H9 (cell line): ENCODE results near the gene TRIL. TPM values are rescaled to one million over a fixed set of nuclear protein-coding genes. Genes with fewer than 3 reads are reported as not detected.

ENCODE experiments used
- DNase-seq: peaks from one replicate; pipeline ENCODE4 v3.0.0-alpha.2; 2017
- H2AFZ ChIP-seq: one replicate; pipeline ENCODE4 v1.6.1; 2013; ENCODE audit warnings: mild to moderate bottlenecking, low read length, control low read depth, moderate library complexity
- H2AK5ac ChIP-seq: 2 replicates; pipeline ENCODE4 v1.6.1; 2013; ENCODE audit warnings: low read length, control low read depth, mixed read lengths; ENCODE audit not compliant: insufficient read length
- H2BK120ac ChIP-seq: one replicate; pipeline ENCODE4 v1.6.1; 2013; ENCODE audit warnings: low read depth, mild to moderate bottlenecking, low read length, control low read depth, inconsistent platforms; ENCODE audit not compliant: poor library complexity, severe bottlenecking
- H2BK12ac ChIP-seq: 2 replicates; pipeline ENCODE4 v1.6.1; 2013; ENCODE audit warnings: low read length, control low read depth, mixed read lengths, low read depth; ENCODE audit not compliant: insufficient read length
- H2BK15ac ChIP-seq: 2 replicates; pipeline ENCODE4 v1.6.1; 2013; ENCODE audit warnings: low read depth, low read length, control low read depth
- H2BK20ac ChIP-seq: one replicate; pipeline ENCODE4 v1.6.1; 2013; ENCODE audit warnings: low read depth, mild to moderate bottlenecking, low read length, control low read depth, inconsistent platforms; ENCODE audit not compliant: poor library complexity, severe bottlenecking
- H2BK5ac ChIP-seq: 2 replicates; pipeline ENCODE4 v1.6.1; 2013; ENCODE audit warnings: low read length, control low read depth, mixed read lengths; ENCODE audit not compliant: insufficient read length
- H3K14ac ChIP-seq: 2 replicates; pipeline ENCODE4 v1.6.1; 2013; ENCODE audit warnings: low read length, control low read depth; ENCODE audit not compliant: insufficient read depth
- H3K18ac ChIP-seq: 2 replicates; pipeline ENCODE4 v1.6.1; 2013; ENCODE audit warnings: low read depth, mild to moderate bottlenecking, mixed read lengths, low read length, control low read depth; ENCODE audit not compliant: insufficient read length
- H3K23ac ChIP-seq: 2 replicates; pipeline ENCODE4 v1.6.1; 2013; ENCODE audit warnings: low read length, control low read depth, mixed read lengths, low read depth; ENCODE audit not compliant: insufficient read length
- H3K23me2 ChIP-seq: 2 replicates; pipeline ENCODE4 v1.6.1; 2013; ENCODE audit warnings: low read depth, mild to moderate bottlenecking, mixed read lengths, low read length, control low read depth; ENCODE audit not compliant: insufficient read length, poor library complexity, severe bottlenecking
- H3K27ac ChIP-seq: 2 replicates; pipeline ENCODE4 v1.5.1; 2013; ENCODE audit warnings: low read length, control low read depth, mixed read lengths, low read depth; ENCODE audit not compliant: insufficient read length
- H3K27me3 ChIP-seq: 2 replicates; pipeline ENCODE4 v1.6.1; 2013; ENCODE audit warnings: low read length, control low read depth, inconsistent platforms; ENCODE audit not compliant: insufficient read depth
- H3K4ac ChIP-seq: 2 replicates; pipeline ENCODE4 v1.6.1; 2013; ENCODE audit warnings: low read depth, mild to moderate bottlenecking, control low read depth, inconsistent platforms, low read length, moderate library complexity
- H3K4me1 ChIP-seq: 2 replicates; pipeline ENCODE4 v1.6.1; 2013; ENCODE audit warnings: low read length, control low read depth, inconsistent platforms; ENCODE audit not compliant: insufficient read depth
- H3K4me2 ChIP-seq: 2 replicates; pipeline ENCODE4 v1.6.1; 2013; ENCODE audit warnings: low read length, control low read depth, mixed read lengths; ENCODE audit not compliant: insufficient read length, insufficient read depth
- H3K56ac ChIP-seq: 2 replicates; pipeline ENCODE4 v1.6.1; 2013; ENCODE audit warnings: low read depth, mild to moderate bottlenecking, mixed read lengths, low read length, control low read depth; ENCODE audit not compliant: insufficient read length
- H3K79me1 ChIP-seq: 2 replicates; pipeline ENCODE4 v1.6.1; 2013; ENCODE audit warnings: low read depth, mild to moderate bottlenecking, moderate library complexity, low read length, control low read depth, inconsistent platforms; ENCODE audit not compliant: insufficient read depth, poor library complexity, severe bottlenecking
- H3K79me2 ChIP-seq: 2 replicates; pipeline ENCODE4 v1.6.1; 2013; ENCODE audit warnings: low read length, control low read depth, inconsistent platforms; ENCODE audit not compliant: insufficient read depth
- H3K9ac ChIP-seq: 2 replicates; pipeline ENCODE4 v1.6.1; 2013; ENCODE audit warnings: low read length, control low read depth, mixed read lengths; ENCODE audit not compliant: insufficient read length; ENCODE audit errors: extremely low read depth
- H3K9me3 ChIP-seq: one replicate; pipeline ENCODE4 v1.6.1; 2013; ENCODE audit warnings: low read depth, low read length, inconsistent platforms; ENCODE audit not compliant: control insufficient read depth
- H3T11ph ChIP-seq: one replicate; pipeline ENCODE4 v1.6.1; 2013; ENCODE audit warnings: mild to moderate bottlenecking, low read length, control low read depth, inconsistent platforms
- H4K20me1 ChIP-seq: one replicate; pipeline ENCODE4 v1.6.1; 2013; ENCODE audit not compliant: control insufficient read depth, insufficient read length, insufficient read depth
- H4K5ac ChIP-seq: 2 replicates; pipeline ENCODE4 v1.6.1; 2013; ENCODE audit warnings: low read depth, mild to moderate bottlenecking, mixed read lengths, low read length, control low read depth; ENCODE audit not compliant: insufficient read length
- H4K8ac ChIP-seq: replicated peaks from 2 replicates; pipeline ENCODE4 v1.6.1; 2013; ENCODE audit warnings: low read length, control low read depth, mixed read lengths, low read depth; ENCODE audit not compliant: insufficient read length
- H4K91ac ChIP-seq: 2 replicates; pipeline ENCODE4 v1.6.1; 2013; ENCODE audit warnings: low read depth, mild to moderate bottlenecking, moderate library complexity, mixed read lengths, low read length, control low read depth; ENCODE audit not compliant: insufficient read length
- H3K27ac Mint-ChIP-seq, 3 experiments: 2 replicates in 2 of 3; 3 replicates in 1 of 3; pipeline ENCODE4 v1.8.0; 2020 to 2021; ENCODE audit warnings: mixed read lengths in 3 of 3, mild to moderate bottlenecking in 1 of 3, moderate library complexity in 1 of 3
- H3K27me3 Mint-ChIP-seq: 2 replicates; pipeline ENCODE4 v1.8.0; 2021; ENCODE audit warnings: low read depth, mild to moderate bottlenecking, moderate library complexity, mixed read lengths
- H3K36me3 Mint-ChIP-seq, 3 experiments: 2 replicates in 2 of 3; 3 replicates in 1 of 3; pipeline ENCODE4 v1.8.0; 2020 to 2021; ENCODE audit warnings: low read depth in 3 of 3, mixed read lengths in 3 of 3; ENCODE audit not compliant: insufficient read depth in 1 of 3
- H3K4me1 Mint-ChIP-seq, 2 experiments: 2 replicates each; pipeline ENCODE4 v1.8.0; 2020; ENCODE audit warnings: mixed read lengths in 2 of 2
- H3K4me3 Mint-ChIP-seq, 2 experiments: 2 replicates in 1 of 2; 3 replicates in 1 of 2; pipeline ENCODE4 v1.8.0; 2020 to 2021; ENCODE audit warnings: mild to moderate bottlenecking in 2 of 2, mixed read lengths in 2 of 2, moderate library complexity in 1 of 2
- H3K9me3 Mint-ChIP-seq, 2 experiments: 2 replicates in 1 of 2; 3 replicates in 1 of 2; pipeline ENCODE4 v1.8.0; 2020; ENCODE audit warnings: mild to moderate bottlenecking in 2 of 2, mixed read lengths in 2 of 2, moderate library complexity in 1 of 2
- WGBS: extraction: QIAGEN DNeasy Blood & Tissue Kit; methylation state at CpG from one replicate; pipeline ENCODE4 v1.1.7; 2013; ENCODE audit warnings: missing lambda C conversion rate, low lambda C conversion rate, mixed read lengths; ENCODE audit not compliant: insufficient read length; ENCODE audit errors: extremely low coverage; 5-methylcytosine and 5-hydroxymethylcytosine counted together
- total RNA-seq: library from RNA; stranded (reverse); gene quantifications from 2 replicates; pipeline ENCODE4 v1.2.1, GENCODE V29; 2021
- TF ChIP-seq, protein P1 (sequence below): fragments of 200-600 bp; sonication (generic); conservative IDR thresholded peaks from 3 replicates; pipeline ENCODE4 v1.8.0; 2021; ENCODE audit warnings: antibody characterized with exemption, mild to moderate bottlenecking

The TRIL gene
- total RNA-seq, 1 experiment from 2014 or later: 3.1 TPM

DNA sequence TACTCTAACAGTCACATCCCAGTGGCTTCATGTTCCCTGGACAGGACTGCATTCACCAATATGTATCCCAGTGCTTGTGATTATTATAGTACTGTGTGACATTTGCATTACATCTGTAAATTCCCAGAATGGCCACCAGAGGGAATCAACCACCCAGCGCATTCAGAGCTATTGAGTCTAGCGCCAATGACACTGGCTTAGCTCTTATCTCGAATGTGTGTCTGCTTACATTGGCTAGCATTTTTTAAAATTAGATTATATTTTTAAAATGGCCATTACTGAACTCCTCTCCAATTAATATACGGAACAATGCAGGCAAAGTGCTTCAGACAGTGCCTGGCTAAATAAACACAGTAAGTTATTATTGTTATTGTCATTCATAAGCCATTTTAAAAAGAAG, 36.3 kb downstream of the TRIL start:
- no peak overlapping the region for H3K23ac ChIP-seq
- H3T11ph ChIP-seq: no peak overlapping the region
- H3K4ac ChIP-seq: no peak overlapping the region
- H3K79me1 ChIP-seq: no peaks in the 10 kb centered on the region
- no peak overlapping the region for H4K91ac ChIP-seq
- no peak overlapping the region for H3K9ac ChIP-seq
- Mint-ChIP-seq H3K4me3 (no peak overlapping the region), H3K36me3 (peaks cover 0 to 4% (median 0%) of the 10 kb centered on the region in 3 experiments; a peak in 2 of 7 replicates), H3K4me1 (peaks cover 22 to 25% of the 10 kb centered on the region in 2 experiments), H3K27ac (no peak overlapping the region), H3K27me3 (peaks cover 16% of the 10 kb centered on the region), H3K9me3 (peaks cover 0 to 2% of the 10 kb centered on the region in 2 experiments; a peak in 1 of 5 replicates)
- no peak overlapping the region for H2BK120ac ChIP-seq
- H3K4me1 ChIP-seq: peaks cover 2% of the 10 kb centered on the region
- H3K27ac ChIP-seq: no peak overlapping the region
- H4K5ac ChIP-seq: no peak overlapping the region
- peaks cover 3% of the 10 kb centered on the region for H3K23me2 ChIP-seq
- no peaks in the 10 kb centered on the region for H3K27me3 ChIP-seq
- H3K9me3 ChIP-seq: no peaks in the 10 kb centered on the region
- no peak overlapping the region for H2BK20ac ChIP-seq
- H2BK5ac ChIP-seq: no peak overlapping the region
- TF ChIP-seq, protein P1, sequence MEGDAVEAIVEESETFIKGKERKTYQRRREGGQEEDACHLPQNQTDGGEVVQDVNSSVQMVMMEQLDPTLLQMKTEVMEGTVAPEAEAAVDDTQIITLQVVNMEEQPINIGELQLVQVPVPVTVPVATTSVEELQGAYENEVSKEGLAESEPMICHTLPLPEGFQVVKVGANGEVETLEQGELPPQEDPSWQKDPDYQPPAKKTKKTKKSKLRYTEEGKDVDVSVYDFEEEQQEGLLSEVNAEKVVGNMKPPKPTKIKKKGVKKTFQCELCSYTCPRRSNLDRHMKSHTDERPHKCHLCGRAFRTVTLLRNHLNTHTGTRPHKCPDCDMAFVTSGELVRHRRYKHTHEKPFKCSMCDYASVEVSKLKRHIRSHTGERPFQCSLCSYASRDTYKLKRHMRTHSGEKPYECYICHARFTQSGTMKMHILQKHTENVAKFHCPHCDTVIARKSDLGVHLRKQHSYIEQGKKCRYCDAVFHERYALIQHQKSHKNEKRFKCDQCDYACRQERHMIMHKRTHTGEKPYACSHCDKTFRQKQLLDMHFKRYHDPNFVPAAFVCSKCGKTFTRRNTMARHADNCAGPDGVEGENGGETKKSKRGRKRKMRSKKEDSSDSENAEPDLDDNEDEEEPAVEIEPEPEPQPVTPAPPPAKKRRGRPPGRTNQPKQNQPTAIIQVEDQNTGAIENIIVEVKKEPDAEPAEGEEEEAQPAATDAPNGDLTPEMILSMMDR: peak; percentile 85
- H3K4me2 ChIP-seq: no peak overlapping the region
- H3K14ac ChIP-seq: no peak overlapping the region
- H2BK15ac ChIP-seq: no peak overlapping the region
- no peak overlapping the region for H2AK5ac ChIP-seq
- H3K79me2 ChIP-seq: no peaks in the 10 kb centered on the region
- H2AFZ ChIP-seq: no peak overlapping the region
- peak; percentile 46 for DNase-seq
- H2BK12ac ChIP-seq: no peak overlapping the region
- H4K8ac ChIP-seq: no peak overlapping the region
- no peak overlapping the region for H3K18ac ChIP-seq
- WGBS: no CpG with 5 or more reads among the region's 4 CpGs
- H4K20me1 ChIP-seq: no peaks in the 10 kb centered on the region
- no peak overlapping the region for H3K56ac ChIP-seq
